Panc1 (cell line): Measurements from ENCODE around the gene AKT3.

Experiments used
- POLR2AphosphoS5 ChIP-seq: IDR thresholded peaks from 2 replicates; pipeline ENCODE4 v1.6.1; 2012; ENCODE audit warnings: mild to moderate bottlenecking, low read depth, low read length, moderate library complexity
- REST ChIP-seq, 2 experiments: IDR thresholded peaks; 2 replicates each; pipeline ENCODE4 v1.6.1; 2011 to 2012; ENCODE audit warnings: low read depth in 2 of 2, control low read depth in 1 of 2, low read length in 1 of 2, mild to moderate bottlenecking in 1 of 2, moderate library complexity in 1 of 2; ENCODE audit not compliant: insufficient read depth in 1 of 2
- SIN3A ChIP-seq: IDR thresholded peaks from 2 replicates; pipeline ENCODE4 v1.6.1; 2012; ENCODE audit warnings: low read depth, mild to moderate bottlenecking, low read length, moderate library complexity, borderline replicate concordance; ENCODE audit not compliant: insufficient read depth
- TF ChIP-seq, protein P1 (sequence below): fragments of 450-650 bp; IDR thresholded peaks from 2 replicates; pipeline ENCODE4 v1.5.1; 2017; ENCODE audit warnings: mild to moderate bottlenecking

- TF ChIP-seq, protein P1, sequence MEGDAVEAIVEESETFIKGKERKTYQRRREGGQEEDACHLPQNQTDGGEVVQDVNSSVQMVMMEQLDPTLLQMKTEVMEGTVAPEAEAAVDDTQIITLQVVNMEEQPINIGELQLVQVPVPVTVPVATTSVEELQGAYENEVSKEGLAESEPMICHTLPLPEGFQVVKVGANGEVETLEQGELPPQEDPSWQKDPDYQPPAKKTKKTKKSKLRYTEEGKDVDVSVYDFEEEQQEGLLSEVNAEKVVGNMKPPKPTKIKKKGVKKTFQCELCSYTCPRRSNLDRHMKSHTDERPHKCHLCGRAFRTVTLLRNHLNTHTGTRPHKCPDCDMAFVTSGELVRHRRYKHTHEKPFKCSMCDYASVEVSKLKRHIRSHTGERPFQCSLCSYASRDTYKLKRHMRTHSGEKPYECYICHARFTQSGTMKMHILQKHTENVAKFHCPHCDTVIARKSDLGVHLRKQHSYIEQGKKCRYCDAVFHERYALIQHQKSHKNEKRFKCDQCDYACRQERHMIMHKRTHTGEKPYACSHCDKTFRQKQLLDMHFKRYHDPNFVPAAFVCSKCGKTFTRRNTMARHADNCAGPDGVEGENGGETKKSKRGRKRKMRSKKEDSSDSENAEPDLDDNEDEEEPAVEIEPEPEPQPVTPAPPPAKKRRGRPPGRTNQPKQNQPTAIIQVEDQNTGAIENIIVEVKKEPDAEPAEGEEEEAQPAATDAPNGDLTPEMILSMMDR = no peak
- TF ChIP-seq POLR2AphosphoS5 (no peak), SIN3A (no peak), REST (IDR thresholded peaks at IDR 0.05; ENCODE audit: insufficient read depth in 1 of 2, low read depth in 2 of 2, low read length in 1 of 2) (no peak)
Measured at GRCh38 chr1:243716906-243717305, 133.1 kb downstream of the AKT3 start.
